Ishikawa (cell line): ENCODE data around the gene SLC10A1.

Experiments
- CEBPB ChIP-seq: IDR thresholded peaks from 2 replicates; pipeline ENCODE4 v1.6.1; 2012
- FOXM1 ChIP-seq: IDR thresholded peaks from 2 replicates; pipeline ENCODE4 v1.6.1; 2012; ENCODE audit warnings: low read depth, borderline replicate concordance
- MAX ChIP-seq: IDR thresholded peaks from 2 replicates; pipeline ENCODE4 v1.6.1; 2012
- RAD21 ChIP-seq: IDR thresholded peaks from 2 replicates; pipeline ENCODE4 v1.6.1; 2012; ENCODE audit warnings: low read depth
- REST ChIP-seq: IDR thresholded peaks from 2 replicates; pipeline ENCODE4 v1.6.1; 2012; ENCODE audit warnings: low read depth, mild to moderate bottlenecking
- TAF1 ChIP-seq: IDR thresholded peaks from 2 replicates; pipeline ENCODE4 v1.6.1; 2012; ENCODE audit warnings: low read depth, mild to moderate bottlenecking
- TEAD4 ChIP-seq: IDR thresholded peaks from 2 replicates; pipeline ENCODE4 v1.6.1; 2012
- YY1 ChIP-seq: IDR thresholded peaks from 2 replicates; pipeline ENCODE4 v1.6.1; 2012; ENCODE audit warnings: low read depth

- TF ChIP-seq TAF1: no peak; the same call in none of the 2 replicates
- TF ChIP-seq REST: no peak
- TF ChIP-seq CEBPB: no peak
- no peak for TF ChIP-seq RAD21
- peak; percentile 80 for TF ChIP-seq TEAD4
- TF ChIP-seq FOXM1: peak; percentile 65; the same call in 1 of the 2 replicates
- TF ChIP-seq MAX: peak; percentile 67
- TF ChIP-seq YY1: peak; percentile 98
Measured at GRCh38 chr14:69766984-69767368, 30.1 kb downstream of the SLC10A1 start, which contains the start of gene SRSF5.
